Measurements from ENCODE around the gene DZIP1L.
"Not testable (repeated sequence)": the region's sequence is repeated elsewhere in the genome, so short reads cannot be mapped to it uniquely, and the experiment has no call there.

DZIP1L gene

GRCh38 chr3:138112362-138112761 is 3.0 kb downstream of the DZIP1L start:
- no peak for DNase-seq

GRCh38 chr3:138105598-138105997 is 9.8 kb downstream of the DZIP1L start:
- DNase-seq, result no peak

GRCh38 chr3:138103466-138103865 is 11.9 kb downstream of the DZIP1L start:
- no peak for DNase-seq

GRCh38 chr3:138101351-138101940 is 14.0 kb downstream of the DZIP1L start:
- not testable (repeated sequence) for DNase-seq

- no peak for DNase-seq
Measured at GRCh38 chr3:138099417-138099816, 16.0 kb downstream of the DZIP1L start.

GRCh38 chr3:138097192-138098172 is 17.9 kb downstream of the DZIP1L start:
- DNase-seq, result no peak

- DNase-seq, result no peak
Measured at GRCh38 chr3:138093721-138094120, 21.7 kb downstream of the DZIP1L start.

GRCh38 chr3:138092023-138092422 is 23.4 kb downstream of the DZIP1L start:
- DNase-seq, result no peak

GRCh38 chr3:138089091-138089490 is 26.3 kb downstream of the DZIP1L start:
- no peak for DNase-seq

- not testable (repeated sequence) for DNase-seq
Measured at GRCh38 chr3:138085745-138086144, 29.7 kb downstream of the DZIP1L start.

GRCh38 chr3:138084196-138084595 is 31.2 kb downstream of the DZIP1L start:
- no peak for DNase-seq

- no peak for DNase-seq
Measured at GRCh38 chr3:138082992-138083386, 32.4 kb downstream of the DZIP1L start.

GRCh38 chr3:138082085-138082991 is 33.1 kb downstream of the DZIP1L start:
- DNase-seq, result no peak

- no peak for DNase-seq
Measured at GRCh38 chr3:138081371-138082084, 33.9 kb downstream of the DZIP1L start.

GRCh38 chr3:138079901-138080300 is 35.5 kb downstream of the DZIP1L start:
- DNase-seq, result no peak

- no peak for DNase-seq
Measured at GRCh38 chr3:138078901-138079344, 36.5 kb downstream of the DZIP1L start.

GRCh38 chr3:138078096-138078495 is 37.3 kb downstream of the DZIP1L start:
- no peak for DNase-seq

GRCh38 chr3:138072796-138073195 is 42.6 kb downstream of the DZIP1L start:
- DNase-seq, result no peak

- no peak for DNase-seq
Measured at GRCh38 chr3:138070006-138070405, 45.4 kb downstream of the DZIP1L start.

- DNase-seq, result peak; percentile 67 to 81
Measured at GRCh38 chr3:138068579-138069174, 46.7 kb downstream of the DZIP1L start.

- DNase-seq, result no peak
Measured at GRCh38 chr3:138068046-138068445, 47.4 kb downstream of the DZIP1L start.

GRCh38 chr3:138066972-138067371 is 48.4 kb downstream of the DZIP1L start:
- no peak for DNase-seq

Data from NCI-H524 (cell line).